Stimulated activated CD4-positive, alpha-beta T cell treated with anti-CD3 and anti-CD28 coated beads, Interleukin-1b, Interleukin-23, amount 100 ng/mL, for 4 hours (primary cell): ENCODE measurements around the gene TMED1.
A peak's percentile ranks its signal among the peaks of the same experiment; 100 is the strongest.
"Not testable (repeated sequence)": the region's sequence is repeated elsewhere in the genome, so short reads cannot be mapped to it uniquely, and the experiment has no call there.

ENCODE experiments used
- DNase-seq, 2 donors: peaks; one replicate each; pipeline ENCODE4 v3.0.0-alpha.2; 2020; ENCODE audit warnings: low read depth in 2 of 2

TMED1 gene

DNA sequence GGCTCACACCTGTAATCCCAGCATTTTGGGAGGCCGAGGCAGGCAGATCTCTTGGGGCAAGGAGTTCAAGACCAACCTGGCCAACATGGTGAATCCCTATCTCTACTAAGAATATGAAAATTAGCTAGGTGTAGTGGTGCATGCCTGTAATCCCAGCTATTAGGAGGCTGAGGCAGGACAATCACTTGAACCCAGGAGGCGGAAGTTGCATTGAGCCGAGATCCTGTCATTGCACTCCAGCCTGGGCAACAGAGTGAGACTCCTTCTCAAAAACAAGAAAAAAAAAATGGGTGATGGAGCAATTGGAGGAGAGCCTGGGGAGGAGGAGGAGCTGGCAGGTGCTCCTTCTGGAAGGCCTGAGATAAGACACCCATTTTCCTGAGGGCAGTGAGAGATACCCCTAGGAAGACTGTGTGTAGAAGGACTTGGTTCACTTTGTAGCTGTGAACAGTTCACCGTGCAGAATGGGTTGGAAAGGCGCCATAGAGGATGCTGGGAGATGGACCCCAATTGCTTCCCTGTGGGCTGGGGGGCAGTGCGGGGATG, 26.6 kb upstream of the TMED1 start:
- no peak for DNase-seq

DNA sequence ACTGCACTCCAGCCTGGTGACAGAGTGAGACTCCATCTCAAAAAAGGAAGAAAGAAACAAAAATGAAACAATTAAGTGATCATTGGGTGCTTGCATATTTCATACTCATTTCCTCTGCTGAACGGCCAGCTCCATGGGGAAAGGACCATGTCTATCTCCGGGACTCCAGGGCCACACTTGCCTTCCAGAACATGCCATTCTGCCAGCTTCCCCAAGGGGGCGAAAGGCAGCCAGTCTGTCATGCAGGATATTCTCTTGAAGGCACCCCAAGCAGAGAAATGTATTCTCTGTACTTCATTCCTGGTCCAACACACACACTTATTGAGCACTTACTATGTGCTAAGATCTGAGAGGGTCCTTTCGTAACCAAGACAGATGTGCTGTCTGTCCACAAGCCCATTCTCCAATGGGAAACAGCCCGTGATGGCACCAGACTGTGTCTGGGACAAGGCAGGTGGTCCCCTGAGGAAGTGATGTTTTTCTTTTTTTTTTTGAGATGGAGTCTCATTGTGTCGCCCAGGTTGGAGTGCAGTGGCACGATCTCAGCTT, 25.2 kb upstream of the TMED1 start:
- DNase-seq, result no peak

DNA sequence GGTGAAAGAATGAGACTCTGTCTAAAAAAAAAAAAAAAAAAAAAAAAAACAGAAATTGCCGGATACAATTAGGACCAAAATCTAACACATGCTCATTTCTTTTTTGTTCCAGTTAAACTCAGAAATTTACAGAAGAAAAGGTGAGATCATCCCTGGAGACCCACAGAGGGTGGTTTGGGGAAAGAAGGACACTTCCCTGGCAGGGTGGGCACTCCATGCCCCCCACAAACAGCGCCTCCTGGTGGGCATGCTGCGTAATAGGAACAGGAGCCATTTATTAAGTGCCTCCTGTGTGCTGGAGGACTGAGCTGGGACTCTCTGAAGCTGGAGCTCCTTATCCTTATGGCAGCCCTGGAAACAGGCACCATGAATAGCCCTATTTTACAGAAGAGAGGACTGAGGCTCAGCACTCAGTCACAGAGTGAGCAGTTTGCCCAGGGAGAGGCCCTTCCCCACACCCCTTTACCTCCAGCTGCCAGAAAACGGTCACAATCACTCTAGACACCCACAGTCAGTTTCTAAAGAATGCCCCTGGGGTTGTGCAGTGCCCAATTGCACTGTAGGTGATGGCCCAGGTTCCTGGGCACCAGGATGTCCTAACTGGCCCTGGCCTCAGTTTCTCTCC, 22.3 kb upstream of the TMED1 start:
- no peak for DNase-seq

DNA sequence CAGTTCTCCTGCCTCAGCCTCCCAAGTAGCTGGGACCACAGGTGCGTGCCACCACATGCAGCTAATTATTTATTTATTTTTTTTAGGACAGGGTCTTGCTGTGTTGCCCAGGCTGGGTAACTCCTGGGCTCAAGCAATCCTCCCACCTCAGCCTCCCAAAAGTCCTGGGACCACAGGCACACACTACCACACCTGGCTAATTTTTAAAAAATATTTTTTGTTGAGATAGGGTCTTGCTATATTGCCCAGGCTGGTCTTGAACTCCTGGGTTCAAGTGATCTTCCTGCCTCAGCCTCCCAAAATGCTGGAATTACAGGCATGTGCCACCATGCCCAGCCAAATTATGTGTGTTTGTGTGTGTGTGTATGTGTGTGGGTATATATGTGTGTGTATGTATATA, 20.9 kb upstream of the TMED1 start:
- DNase-seq, result not testable (repeated sequence)

DNA sequence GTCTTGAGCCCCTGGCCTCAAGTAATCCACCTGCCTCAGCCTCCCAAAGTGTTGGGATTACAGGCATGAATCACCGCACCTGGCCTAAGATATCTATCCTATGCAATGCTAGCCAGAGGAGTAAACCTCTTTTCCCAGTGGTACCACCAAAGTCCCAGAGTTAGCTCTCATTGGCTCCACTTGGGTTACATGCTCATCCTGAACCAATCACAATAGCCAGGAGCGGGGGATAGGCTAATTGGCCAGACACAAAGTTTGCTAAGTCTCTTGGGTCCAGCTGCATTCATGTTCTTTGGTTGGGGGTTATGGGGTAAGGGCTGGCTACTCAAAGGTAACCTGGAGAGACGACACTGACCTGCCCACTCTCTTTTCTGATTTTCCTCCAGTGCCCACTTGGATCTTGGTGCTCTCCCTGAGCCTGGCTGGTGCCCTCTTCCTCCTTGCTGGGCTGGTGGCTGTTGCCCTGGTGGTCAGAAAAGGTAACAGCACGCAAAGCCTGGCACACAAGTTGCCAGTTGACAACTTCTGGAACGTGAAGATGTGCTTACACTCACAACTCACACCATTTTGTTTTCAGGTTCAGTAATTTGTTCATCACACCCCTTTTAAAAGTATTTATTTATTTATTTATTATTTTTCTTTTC, 20.0 kb upstream of the TMED1 start:
- DNase-seq, result no peak

DNA sequence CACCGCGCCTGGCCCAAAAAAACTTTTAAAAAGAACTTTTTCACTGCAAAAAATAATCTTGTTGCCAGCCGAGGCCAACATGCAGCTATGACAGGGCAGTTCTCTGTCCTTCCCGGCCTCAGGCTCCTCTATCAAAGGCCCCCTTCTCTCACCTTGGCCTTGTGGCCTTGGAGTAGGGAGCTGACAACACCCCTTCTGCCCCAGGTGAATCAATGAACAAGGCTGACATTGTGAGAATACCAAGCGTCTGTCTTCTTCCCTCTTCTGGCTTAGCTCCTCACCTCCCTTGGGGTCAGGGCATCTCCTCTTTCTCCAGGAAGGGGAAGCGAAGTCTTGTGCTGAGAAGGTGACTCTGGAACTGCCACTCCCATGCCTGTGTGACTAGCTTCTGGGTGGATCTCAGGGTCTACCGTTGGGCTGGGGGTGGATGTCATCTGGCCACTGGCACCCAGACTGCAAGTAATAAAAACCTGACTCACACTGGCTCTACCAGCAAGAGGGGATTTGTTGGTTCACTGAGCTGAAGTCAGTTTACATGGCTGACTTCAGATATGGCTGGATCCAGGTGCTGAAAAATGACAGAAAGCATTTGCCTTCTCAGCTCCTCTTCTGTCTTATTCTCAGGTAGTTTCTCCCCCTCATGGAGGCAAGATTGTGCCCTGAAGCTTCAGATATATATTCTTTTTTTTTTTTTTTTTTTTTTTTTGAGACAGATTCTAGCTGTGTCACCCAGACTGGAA, 18.5 kb upstream of the TMED1 start:
- no peak for DNase-seq

DNA sequence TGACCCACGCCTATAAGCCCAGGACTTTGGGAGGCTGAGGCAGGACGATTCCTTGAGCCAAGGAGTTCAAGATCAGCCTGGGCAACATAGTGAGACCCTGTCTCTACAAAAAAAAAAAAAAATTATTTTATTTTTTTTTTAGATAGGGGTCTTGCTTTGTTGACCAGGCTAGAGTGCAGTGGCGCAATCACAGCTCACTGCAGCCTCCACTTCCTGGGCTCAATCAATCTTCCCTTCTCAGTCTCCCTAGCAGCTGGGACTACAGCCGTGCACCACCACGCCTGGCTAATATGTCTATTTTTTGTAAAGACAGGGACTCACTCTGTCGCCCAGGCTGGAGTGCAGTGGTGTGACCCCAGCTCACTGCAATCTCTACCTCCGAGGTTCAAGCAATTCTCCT, 16.9 kb upstream of the TMED1 start:
- no peak for DNase-seq

DNA sequence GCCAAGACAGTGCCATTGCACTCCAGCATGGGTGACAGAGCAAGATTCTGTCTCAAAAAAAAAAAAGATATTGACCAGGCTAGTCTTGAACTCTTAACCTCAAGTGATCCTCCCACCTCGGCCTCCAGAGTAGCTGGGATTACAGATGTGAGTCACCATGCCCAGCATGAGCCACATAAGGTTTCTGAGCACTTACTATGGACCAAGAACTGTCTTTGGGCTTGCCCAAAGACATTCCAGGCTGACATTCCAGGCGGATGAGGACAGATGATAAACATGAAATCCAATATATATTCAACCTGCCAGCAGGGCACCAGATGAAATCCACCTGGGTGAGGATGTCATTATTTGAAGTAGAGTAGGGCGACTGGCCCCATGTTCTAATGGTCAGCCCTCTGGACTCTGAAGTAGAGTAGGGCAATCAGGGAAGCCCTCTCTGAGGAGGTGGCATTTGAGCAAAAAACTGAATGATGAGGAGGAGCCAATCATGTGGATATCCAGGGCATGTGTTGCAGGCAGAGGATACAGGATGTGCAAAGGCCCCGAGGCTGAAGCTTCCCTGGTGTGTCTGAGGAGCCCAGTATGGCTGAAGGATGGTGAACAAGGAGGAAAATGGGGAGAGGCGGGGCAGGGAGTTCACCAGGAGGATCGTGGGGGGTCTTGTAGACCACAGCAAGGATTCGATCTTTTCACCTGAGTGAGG, 16.2 kb upstream of the TMED1 start:
- no peak for DNase-seq

DNA sequence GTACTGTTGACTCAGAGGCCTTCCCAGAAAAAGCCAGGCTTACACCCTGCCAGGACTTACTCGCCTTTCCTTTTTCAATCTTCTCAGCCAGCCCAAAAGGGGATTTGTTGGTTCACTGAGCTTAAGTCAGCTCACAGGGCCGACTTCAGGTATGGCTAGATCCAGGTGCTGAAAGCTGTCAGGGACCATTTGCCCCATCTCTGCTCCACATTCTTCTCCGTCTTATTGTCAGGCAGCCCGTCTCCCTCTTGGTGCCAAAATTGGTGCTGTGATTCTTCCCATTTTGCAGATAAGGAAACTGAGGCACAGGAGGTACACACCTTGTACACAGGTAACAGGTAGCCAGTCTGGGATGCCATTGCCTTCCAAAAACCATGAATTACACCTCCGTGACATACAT, 14.6 kb upstream of the TMED1 start:
- DNase-seq, result no peak

DNA sequence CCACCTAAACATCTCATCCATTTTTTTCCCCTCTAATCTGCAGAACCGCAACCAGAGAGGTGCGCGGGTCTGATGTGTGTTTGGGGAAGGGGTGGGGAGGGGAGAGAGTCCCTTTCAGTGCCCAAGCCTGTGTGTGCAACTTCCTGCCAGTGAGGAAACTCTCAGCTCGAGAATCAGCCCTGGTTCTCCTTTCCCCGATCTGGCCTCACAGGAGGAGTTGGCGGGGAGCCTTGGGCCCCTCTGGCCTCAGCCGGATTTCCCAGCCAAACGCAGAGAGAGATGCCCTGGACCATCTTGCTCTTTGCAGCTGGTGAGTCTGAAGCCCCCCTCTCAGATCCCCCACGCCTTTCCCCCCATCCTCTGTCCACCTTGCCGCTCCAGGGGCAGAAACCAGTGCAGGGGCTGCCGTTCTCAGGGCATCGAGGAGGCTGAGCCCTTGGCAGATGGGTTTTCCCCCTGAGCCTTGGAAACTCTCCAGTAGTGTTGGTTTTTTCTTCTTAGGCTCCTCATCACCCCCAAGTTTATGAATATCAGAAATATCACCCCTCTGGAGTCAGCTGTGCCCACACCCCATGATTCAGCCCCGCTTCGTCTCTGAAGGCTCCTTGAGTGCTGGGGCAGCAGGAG, 12.3 kb upstream of the TMED1 start, which contains the start of gene C19orf38:
Gene C19orf38, plus strand, starts transcription at position 186 of the 627 bp plus-strand sequence. Its CDS starts 94 bp downstream, at position 280.
- no peak for DNase-seq

DNA sequence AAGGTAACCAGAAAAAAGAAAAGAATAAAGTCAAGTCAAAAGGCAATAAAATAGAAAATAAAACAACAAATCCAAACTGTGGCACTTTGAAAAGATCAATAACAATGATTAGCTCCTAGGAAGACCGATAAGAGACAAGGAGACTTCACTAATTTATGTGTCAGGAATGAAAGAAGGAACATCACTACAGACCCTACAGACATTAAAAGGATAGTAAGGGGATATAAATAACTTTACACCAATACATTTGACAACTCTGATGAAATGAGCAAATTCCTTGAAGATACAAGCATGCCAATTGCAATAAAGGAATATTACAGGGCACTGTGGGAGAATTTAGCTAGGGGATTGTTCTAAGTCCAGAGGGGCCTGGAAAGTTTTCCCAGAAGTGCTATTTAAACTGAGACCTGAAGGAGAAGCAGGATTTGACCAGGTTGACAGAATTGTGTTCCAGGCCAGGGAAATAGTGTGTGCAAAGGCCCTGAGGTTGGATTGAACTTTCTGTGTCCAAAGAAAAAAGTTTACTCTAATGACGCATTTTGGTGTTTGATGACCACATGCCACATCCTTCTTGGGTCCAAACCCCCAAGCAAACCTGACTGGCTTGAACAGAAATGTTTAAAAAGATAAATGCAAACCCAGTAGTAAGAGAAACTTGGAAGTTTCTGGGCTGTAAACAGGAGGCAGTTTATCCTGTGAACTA, 10.6 kb upstream of the TMED1 start:
- DNase-seq, result no peak

DNA sequence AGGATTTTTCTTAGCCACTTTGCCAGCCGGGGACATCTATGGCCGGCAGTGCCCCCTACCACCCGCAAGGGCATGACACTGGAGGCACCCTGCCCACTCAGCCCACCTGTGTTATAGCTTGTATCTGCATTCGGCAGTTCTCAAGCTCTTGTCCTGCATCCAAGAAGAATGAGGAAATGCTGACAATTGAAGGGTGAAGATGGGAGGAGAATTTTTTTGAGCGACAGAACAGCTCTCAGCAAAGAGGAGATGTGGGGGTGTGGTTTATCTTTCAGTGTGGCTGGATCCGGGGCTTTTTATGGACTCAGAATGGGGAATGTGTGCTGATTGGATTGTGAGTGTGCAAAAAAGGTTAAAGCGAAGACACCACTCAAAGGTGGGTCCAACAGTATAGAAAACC, 6.8 kb upstream of the TMED1 start:
- no peak for DNase-seq

DNA sequence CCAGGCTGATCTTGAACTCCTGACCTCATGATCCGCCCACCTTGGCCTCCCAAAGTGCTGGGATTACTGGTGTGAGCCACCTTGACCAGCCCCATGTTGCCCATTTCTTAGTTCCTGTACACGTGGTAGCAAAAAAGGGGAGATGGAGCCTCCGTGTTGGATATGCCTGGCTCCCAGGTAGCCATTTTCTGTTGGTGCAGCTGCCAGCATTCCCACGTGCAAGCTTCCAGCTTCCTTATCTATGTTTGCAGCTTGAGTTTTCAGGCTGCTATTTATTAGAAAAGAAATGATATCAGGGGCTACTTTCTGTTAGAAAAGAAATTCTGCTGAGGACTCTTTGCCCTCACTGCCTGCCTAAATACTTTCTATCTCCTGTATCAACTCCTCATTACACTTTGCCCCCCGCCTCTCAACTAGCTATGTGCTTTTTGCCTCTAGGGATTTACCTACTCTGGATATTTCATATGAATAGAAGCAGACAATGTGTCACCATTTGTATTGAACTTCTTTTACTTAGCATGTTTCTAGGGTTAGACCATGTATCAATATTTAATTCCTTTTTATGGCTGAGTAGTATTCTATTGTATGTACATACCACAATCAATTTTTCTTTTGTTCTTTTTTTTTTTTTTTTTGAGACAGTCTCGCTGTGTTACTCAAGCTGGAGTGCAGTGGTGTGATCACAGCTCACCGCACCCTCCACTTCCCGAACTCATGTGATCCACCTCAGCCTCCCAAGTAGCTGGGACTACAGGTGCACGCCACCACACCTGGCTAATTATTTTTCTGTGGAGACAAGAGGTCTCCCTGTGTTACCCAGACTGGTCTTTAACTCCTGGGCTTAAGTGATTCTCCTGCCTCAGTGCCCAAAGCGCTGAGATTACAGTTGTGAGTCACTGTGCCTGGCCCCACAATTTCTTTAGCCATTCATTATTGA, 3.4 kb upstream of the TMED1 start:
- no peak for DNase-seq

DNA sequence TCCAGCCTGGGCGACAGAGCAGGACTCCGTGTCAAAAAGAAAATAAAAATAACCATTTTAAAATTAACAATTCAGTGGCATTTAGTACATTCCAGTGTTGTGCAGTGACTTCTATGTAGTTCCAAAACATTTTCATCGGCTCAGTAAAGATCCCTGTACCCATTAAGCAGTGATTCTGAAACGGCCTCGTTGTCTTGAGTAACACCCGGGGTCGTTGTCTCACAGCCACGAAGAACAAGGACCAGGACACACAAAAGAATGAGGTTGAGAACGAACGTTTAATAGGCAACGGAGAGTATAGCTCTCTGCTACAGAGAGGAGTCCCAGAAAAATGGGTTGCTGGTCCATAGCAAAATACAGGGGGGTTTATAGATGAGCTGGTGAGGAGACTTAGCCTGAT, 2.4 kb upstream of the TMED1 start:
- DNase-seq, result no peak

DNA sequence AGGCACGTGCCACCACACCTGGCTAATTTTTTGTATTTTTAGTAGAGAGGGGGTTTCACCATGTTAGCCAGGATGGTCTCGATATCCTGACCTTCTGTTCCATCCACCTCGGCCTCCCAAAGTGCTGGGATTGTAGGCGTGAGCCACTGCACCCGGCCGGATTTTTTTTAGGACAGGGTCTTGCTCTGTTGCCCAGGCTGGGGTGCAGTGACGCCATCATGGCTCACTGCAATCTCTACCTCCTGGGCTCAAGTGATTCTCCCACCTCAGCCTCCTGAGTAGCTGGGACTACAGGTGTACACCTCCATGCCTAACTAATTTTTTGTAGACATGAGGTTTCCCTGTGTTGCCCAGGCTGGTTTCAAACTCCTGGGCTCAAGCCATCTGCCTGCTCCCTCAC, 1.6 kb upstream of the TMED1 start:
- not testable (repeated sequence) for DNase-seq

DNA sequence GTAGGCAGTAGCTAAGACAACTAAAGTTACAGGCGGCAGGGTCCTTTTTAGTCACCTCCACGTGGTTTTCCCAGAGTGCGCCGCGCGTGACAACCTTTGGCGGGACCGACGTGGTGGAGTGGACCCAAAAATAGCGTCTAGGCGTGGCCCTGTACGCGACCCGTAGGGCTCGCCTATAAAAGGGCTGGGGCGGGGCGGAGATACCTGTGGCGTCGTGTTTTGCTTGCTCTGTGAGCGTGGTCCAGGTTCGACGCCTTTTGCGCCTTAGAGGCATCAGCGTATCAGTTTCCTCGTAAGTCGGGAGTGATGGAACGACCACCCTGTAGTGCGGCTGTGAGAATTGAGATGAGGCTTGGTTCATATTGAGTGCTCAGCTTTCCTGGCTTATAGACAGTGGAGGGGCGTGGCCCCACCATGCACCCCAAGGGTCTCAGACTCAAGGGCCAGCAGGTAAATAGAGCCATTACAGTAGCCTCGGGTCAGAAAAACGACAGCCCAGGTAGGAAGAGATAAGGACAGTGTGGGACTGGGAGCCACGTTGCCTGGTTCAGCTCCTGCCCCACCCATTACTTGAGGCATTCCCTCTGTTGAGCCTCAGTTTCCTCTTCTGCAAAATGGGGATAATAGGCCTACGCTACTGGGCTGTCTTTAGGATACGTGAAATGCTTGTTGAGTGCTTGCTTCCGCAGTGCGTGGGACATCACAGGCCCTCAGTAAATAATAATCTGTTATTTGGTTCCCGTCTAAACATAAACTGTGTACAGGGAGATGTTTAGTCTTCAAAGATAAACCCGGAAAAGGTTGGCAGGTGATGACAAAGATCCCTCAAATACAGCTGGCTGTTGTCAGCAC, 693 bp upstream of the TMED1 start:
- DNase-seq, result peak; percentile 68 to 71

DNA sequence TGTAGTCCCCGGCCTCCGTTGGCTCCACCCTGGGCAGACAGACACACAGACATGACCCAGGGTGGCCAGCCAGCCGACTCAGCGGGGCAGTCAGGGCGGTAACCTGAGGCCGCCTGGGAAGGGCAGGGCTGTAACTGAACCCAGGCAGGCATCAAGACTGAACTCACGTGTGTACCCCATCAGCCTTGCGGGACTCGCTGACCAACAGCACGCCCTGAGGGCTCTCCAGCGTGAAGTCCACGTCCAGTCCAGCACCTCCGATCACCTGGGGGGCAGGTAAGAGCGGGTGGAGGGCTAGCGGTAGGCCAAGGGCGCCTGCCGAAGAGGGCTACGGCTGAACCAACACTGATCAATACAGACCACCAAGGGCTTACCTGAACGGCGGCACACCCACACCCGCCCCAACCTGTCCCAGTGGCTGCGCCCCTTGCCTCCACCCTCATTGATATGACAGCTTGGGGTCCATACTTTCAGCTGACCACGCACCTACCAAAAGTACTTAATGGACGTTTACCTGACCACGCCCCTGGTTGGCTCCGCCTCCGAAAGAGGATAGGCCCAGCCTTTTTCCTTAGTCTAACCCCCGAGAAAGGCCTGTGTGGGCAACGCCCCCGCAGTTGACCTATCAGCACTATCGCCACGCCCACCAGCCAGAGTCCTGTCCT, 791 bp downstream of the TMED1 start:
- DNase-seq, result no peak

DNA sequence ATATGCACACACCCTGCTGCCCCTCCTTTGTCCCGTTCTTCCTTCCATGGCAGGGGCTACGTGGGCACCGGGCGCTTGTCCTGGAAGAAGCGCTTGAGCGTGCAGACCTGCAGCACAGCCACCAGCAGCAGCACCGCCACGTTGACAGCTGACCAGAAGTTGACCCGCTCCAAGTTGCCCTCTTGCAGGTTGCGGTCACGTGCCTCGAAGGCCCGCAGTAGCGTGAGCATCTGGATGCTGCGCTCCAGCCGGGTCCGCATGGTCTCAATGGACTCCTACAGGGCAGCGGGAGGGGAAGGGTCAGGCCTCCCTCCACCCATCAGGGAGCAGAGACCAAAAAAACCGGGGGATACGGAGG, 3.1 kb downstream of the TMED1 start:
- no peak for DNase-seq
